Measurements from ENCODE around the gene NUMBL.

NUMBL gene

GRCh38 chr19:40716031-40716481 is 25.6 kb upstream of the NUMBL start:
- peak; percentile 71 for DNase-seq

- DNase-seq, result peak; percentile 93
Measured at GRCh38 chr19:40714441-40715299, 24.2 kb upstream of the NUMBL start.

- DNase-seq, result no peak
Measured at GRCh38 chr19:40713939-40714338, 23.5 kb upstream of the NUMBL start.

- DNase-seq, result no peak
Measured at GRCh38 chr19:40709817-40710216, 19.4 kb upstream of the NUMBL start.

- DNase-seq, result no peak
Measured at GRCh38 chr19:40707615-40708014, 17.2 kb upstream of the NUMBL start.

- no peak for DNase-seq
Measured at GRCh38 chr19:40705950-40706619, 15.6 kb upstream of the NUMBL start.

GRCh38 chr19:40705362-40705651 is 14.9 kb upstream of the NUMBL start:
- DNase-seq, result no peak

- DNase-seq, result no peak
Measured at GRCh38 chr19:40704491-40705361, 14.3 kb upstream of the NUMBL start.

- DNase-seq, result no peak
Measured at GRCh38 chr19:40703029-40703755, 12.7 kb upstream of the NUMBL start.

- no peak for DNase-seq
Measured at GRCh38 chr19:40702337-40703012, 12.0 kb upstream of the NUMBL start.

- DNase-seq, result no peak
Measured at GRCh38 chr19:40701758-40702157, 11.3 kb upstream of the NUMBL start.

- no peak for DNase-seq
Measured at GRCh38 chr19:40700083-40700482, 9.6 kb upstream of the NUMBL start.

- no peak for DNase-seq
Measured at GRCh38 chr19:40697007-40697406, 6.6 kb upstream of the NUMBL start.

GRCh38 chr19:40695881-40696280 is 5.4 kb upstream of the NUMBL start:
- DNase-seq, result no peak

GRCh38 chr19:40693896-40694295 is 3.4 kb upstream of the NUMBL start:
- no peak for DNase-seq

- no peak for DNase-seq
Measured at GRCh38 chr19:40693150-40693788, 2.8 kb upstream of the NUMBL start.

GRCh38 chr19:40692212-40692551 is 1.7 kb upstream of the NUMBL start:
- no peak for DNase-seq

- DNase-seq, result no peak
Measured at GRCh38 chr19:40691421-40692211, 1.2 kb upstream of the NUMBL start.

- peak; percentile 83 for DNase-seq
Measured at GRCh38 chr19:40690693-40691420, 406 bp upstream of the NUMBL start.

- no peak for DNase-seq
Measured at GRCh38 chr19:40689339-40690049, 957 bp downstream of the NUMBL start.
